ENCODE measurements around the gene EP400.

Gene EP400

GRCh38 chr12:131930510-131930909 is 19.2 kb upstream of the EP400 start:
- CTCF ChIA-PET = interaction anchor here (1.0 to 1.1 kb wide), 2 partner anchors 17 to 93 kb away, joined by 3 read pairs; no protein-coding TSS in a partner anchor
- H3K4me3 ChIP-seq (ENCODE audit: low read depth, low read length) = peak overlapping the region; percentile 89
- TF ChIP-seq, protein P1, sequence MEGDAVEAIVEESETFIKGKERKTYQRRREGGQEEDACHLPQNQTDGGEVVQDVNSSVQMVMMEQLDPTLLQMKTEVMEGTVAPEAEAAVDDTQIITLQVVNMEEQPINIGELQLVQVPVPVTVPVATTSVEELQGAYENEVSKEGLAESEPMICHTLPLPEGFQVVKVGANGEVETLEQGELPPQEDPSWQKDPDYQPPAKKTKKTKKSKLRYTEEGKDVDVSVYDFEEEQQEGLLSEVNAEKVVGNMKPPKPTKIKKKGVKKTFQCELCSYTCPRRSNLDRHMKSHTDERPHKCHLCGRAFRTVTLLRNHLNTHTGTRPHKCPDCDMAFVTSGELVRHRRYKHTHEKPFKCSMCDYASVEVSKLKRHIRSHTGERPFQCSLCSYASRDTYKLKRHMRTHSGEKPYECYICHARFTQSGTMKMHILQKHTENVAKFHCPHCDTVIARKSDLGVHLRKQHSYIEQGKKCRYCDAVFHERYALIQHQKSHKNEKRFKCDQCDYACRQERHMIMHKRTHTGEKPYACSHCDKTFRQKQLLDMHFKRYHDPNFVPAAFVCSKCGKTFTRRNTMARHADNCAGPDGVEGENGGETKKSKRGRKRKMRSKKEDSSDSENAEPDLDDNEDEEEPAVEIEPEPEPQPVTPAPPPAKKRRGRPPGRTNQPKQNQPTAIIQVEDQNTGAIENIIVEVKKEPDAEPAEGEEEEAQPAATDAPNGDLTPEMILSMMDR (IDR thresholded peaks at IDR 0.05; ENCODE audit: insufficient read depth, low read length, missing control alignments) = no peak
- POLR2A ChIA-PET = no interaction called here
- DNase-seq (ENCODE audit: low read depth, low spot score) = no peak

DNA sequence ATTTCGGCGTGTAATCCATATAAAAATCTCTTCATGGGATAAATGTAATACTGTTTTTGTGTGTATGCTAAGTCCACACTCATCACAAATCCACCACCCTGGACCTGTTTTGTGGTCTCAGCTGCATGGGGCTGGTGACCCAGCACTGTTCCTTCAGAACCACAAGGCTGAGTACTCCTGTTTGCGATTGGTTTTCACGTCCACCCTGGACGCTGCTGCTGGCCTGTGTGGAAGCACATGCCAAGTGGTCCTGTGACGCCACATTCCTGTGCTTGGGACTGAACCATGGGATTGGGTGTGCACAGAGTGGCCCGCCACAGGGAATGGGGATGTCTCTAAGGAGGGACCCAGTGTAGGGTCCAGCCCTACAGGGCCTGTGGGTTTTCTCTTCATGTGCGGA is 16.4 kb upstream of the EP400 start:
- ChIA-PET CTCF (no interaction called here), POLR2A (no interaction called here)

DNA sequence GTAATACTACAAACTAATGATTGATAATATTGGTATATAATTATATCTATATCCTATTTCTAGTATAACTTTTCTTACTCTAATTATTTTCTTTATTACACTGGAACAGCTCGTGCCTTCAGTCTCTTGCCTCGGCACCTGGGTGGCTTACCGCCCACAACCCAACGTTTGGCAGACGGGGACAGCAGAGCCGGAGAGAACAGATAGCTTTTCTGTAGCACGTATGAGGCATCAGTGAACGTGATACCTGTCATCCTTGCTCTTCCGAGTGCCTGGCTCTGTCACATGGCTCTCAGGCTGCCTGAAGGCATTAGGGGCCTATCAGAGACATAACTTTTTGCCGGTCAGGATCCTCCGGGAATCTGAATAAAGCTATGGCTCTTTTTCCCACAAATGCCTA is 15.2 kb upstream of the EP400 start:
- no peak for DNase-seq (ENCODE audit: low read depth, low spot score)
- ChIA-PET CTCF (no interaction called here), POLR2A (no interaction called here)
- TF ChIP-seq, protein P1 (IDR thresholded peaks at IDR 0.05; ENCODE audit: insufficient read depth, low read length, missing control alignments) = no peak
- no peak overlapping the region for H3K4me3 ChIP-seq (ENCODE audit: low read depth, low read length)

More for the DNA sequence above, 16.4 kb upstream of the EP400 start:
- H3K4me3 ChIP-seq (ENCODE audit: low read depth, low read length) = no peak overlapping the region
- TF ChIP-seq, protein P1 (IDR thresholded peaks at IDR 0.05; ENCODE audit: insufficient read depth, low read length, missing control alignments) = no peak
- DNase-seq (ENCODE audit: low read depth, low spot score) = no peak

DNA sequence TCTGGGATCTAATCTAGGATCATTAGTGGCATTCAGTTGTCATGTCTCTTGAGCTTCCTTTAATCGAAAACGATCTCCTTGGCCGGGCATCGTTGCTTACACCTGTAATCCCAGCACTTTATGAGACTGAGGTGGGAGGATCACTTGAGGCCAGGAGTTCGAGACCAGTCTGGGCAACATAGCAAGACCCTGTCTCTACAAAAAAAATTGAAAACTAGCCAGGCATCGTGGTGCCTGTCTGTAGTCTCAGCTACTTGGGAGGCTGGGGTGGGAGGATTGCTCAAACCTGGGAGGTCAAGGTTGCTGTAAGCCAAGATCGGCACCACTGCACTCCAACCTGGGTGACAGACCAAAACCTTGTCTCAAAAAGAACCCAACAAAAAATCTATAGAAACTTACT is 11.7 kb upstream of the EP400 start:
- POLR2A ChIA-PET = no interaction called here
- TF ChIP-seq, protein P1 (IDR thresholded peaks at IDR 0.05; ENCODE audit: insufficient read depth, low read length, missing control alignments) = no peak
- no peak for DNase-seq (ENCODE audit: low read depth, low spot score)
- H3K4me3 ChIP-seq (ENCODE audit: low read depth, low read length) = no peak overlapping the region
- CTCF ChIA-PET = no interaction called here

DNA sequence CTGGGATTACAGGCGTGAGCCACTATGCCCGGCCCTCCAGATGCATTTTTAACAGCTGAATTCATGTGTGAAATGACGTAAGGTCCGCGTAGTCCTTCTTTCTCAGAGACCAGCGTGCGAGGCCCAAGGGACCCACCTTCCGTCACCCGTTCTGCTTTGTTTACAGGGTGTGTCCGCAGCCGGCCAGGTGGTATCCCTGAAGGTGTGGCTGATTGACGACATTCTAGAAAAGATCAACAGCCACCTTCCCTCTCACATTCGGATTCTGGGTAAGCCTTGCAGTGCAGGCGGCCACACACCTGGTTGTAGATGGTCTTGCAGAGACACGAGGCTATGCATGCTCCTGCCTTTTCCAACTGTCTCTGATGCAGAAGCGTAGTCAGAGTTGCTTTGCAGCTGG is 10.7 kb upstream of the EP400 start:
- ChIA-PET CTCF (no interaction called here), POLR2A (no interaction called here)
- DNase-seq (ENCODE audit: low read depth, low spot score) = no peak
- TF ChIP-seq, protein P1 (IDR thresholded peaks at IDR 0.05; ENCODE audit: insufficient read depth, low read length, missing control alignments) = no peak
- no peak overlapping the region for H3K4me3 ChIP-seq (ENCODE audit: low read depth, low read length)

DNA sequence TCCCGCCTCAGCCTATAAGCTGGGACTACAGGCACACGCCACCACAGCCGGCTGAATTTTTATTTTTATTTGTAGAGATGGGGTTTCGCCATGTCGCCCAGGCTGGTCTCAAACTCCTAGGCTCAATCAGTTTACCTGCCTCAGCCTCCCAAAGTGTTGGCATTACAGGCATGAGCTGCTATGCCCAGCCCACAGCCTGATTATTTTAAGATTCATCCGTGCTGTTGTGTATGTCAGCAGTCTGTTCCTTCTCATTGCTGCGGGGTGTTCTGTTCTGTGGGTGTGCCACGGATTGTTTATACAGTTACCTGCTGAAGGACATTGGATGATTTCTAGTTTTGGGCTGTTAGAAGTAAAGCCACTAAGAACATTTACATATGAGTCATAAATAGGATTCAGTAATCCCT is 9.6 kb upstream of the EP400 start:
- ChIA-PET POLR2A (no interaction called here), CTCF (interaction anchor here (1.3 kb wide), 1 partner anchor 10 kb away, joined by 4 read pairs; the partner anchor contains the start of gene EP400)
- no peak overlapping the region for H3K4me3 ChIP-seq (ENCODE audit: low read depth, low read length)
- no peak for DNase-seq (ENCODE audit: low read depth, low spot score)
- TF ChIP-seq, protein P1 (IDR thresholded peaks at IDR 0.05; ENCODE audit: insufficient read depth, low read length, missing control alignments) = no peak
